GM12872 (cell line): ENCODE measurements around the gene DNAJC18.

Source experiments
- CTCF ChIP-seq: IDR thresholded peaks from 3 replicates; pipeline ENCODE4 v1.5.1; 2011; ENCODE audit warnings: low read depth, mild to moderate bottlenecking, low read length, moderate library complexity; ENCODE audit not compliant: insufficient read depth

Gene DNAJC18

GRCh38 chr5:139377226-139377625 is 62.1 kb downstream of the DNAJC18 start:
- TF ChIP-seq CTCF: no peak

GRCh38 chr5:139376364-139376763 is 63.0 kb downstream of the DNAJC18 start:
- no peak for TF ChIP-seq CTCF

GRCh38 chr5:139374909-139375308 is 64.4 kb downstream of the DNAJC18 start:
- TF ChIP-seq CTCF: no peak

GRCh38 chr5:139371482-139372435 is 67.6 kb downstream of the DNAJC18 start:
- no peak for TF ChIP-seq CTCF

- TF ChIP-seq CTCF: no peak
Observed at GRCh38 chr5:139369181-139369580, 70.1 kb downstream of the DNAJC18 start.

GRCh38 chr5:139368613-139369012 is 70.7 kb downstream of the DNAJC18 start:
- no peak for TF ChIP-seq CTCF

GRCh38 chr5:139364466-139364865 is 74.9 kb downstream of the DNAJC18 start:
- no peak for TF ChIP-seq CTCF
